ENCODE data around the gene MATN1. TPM values are rescaled to one million over a fixed set of nuclear protein-coding genes. Genes with fewer than 3 reads are reported as not detected.
"Not testable (repeated sequence)": the region's sequence is repeated elsewhere in the genome, so short reads cannot be mapped to it uniquely, and the experiment has no call there.

Gene MATN1
- total RNA-seq: 0.31 TPM

GRCh38 chr1:30723331-30723755, at the start of gene MATN1:
Gene MATN1, minus strand, starts transcription at chr1:30723585. Its CDS starts 34 bp downstream, at chr1:30723551.
- DNase-seq: no peak

- DNase-seq: no peak
Observed at GRCh38 chr1:30771005-30771404, 47.6 kb upstream of the MATN1 start.

DNA sequence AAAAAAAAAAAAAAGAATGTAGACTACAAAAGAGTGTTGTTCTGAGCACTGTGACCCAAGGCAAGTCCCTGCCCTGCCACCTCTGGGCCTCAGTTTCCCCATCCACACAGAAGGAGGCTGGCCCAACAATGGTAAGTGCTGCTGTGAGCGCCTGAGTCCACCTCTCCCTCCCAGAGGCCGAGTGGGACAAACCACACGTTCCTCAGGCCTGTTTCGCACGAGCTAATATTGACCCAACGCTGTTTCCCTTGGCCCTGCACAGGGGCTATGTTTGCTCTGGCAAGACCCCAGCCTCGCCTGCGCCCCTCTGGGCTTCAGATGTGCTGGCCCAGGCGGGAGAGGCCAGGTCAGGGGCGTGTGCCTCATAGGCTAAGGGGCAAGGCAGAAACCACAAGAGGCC, 46.8 kb upstream of the MATN1 start:
- DNase-seq: no peak

DNA sequence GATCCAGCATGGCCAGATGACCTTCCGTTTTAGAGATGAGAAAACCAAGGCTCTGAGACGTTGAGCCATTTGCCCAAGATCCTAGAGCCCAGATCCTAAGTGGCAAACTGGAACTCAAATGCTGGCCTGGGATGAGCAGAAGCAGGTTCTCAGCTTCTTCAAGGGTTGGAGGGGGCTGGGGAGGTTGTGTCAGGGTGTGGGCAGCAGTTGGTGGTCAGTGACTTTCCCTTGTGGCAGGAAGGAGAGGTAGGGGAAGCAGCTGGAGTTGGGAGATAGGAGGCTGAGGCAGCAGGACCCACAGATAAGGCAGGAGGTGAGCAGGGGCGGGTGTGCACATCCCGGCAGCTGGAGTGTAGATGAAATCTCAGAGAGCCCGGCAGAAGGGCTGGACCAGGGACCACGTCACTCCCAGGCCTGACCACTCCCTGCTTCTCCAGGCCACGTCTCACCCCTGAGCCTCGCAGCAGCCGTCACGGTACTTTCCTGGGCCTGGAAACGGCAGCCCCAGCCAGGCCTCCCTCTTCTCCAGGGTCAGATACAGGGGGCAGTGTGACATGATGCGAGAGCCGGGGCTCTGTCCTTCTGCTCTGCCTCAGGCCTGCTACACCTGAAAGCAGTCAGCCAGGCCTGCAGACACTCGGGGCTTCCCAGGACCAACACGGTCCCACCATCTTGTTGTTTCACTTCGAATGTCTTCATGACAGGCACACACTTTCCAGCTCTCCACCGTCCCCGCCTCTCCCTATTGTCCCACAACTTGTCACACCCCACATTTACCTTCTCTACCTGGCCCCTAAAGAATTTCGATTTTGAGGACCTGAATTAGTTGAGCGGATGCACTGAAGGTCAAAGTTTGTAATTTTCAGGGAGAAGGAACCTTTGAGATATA, 45.7 kb upstream of the MATN1 start:
- DNase-seq: no peak

GRCh38 chr1:30768159-30768829, 44.9 kb upstream of the MATN1 start:
- no peak for DNase-seq

GRCh38 chr1:30766948-30767347, 43.6 kb upstream of the MATN1 start:
- not testable (repeated sequence) for DNase-seq

- DNase-seq: no peak
Observed at GRCh38 chr1:30765556-30766434, 42.4 kb upstream of the MATN1 start.

- DNase-seq: no peak
Observed at GRCh38 chr1:30764939-30765555, 41.7 kb upstream of the MATN1 start.

DNA sequence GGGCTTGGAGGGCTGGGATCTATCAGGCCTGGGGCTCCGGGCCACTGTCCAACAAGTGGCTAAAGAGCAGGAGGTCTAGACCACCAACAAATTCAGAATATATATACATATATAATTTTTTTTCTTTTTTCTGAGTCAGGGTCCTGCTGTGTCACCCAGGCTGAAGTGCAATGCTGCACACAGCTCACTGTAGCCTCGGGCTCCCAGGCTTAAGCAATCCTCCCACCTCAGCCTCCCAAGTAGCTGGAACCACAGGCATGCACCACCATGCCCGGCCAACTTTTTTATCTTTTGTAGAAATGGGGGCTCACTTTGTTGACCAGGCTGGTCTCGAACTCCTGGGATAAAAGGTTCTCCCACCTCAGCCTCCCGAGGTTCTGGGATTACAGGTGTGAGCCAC, 41.0 kb upstream of the MATN1 start:
- no peak for DNase-seq

DNA sequence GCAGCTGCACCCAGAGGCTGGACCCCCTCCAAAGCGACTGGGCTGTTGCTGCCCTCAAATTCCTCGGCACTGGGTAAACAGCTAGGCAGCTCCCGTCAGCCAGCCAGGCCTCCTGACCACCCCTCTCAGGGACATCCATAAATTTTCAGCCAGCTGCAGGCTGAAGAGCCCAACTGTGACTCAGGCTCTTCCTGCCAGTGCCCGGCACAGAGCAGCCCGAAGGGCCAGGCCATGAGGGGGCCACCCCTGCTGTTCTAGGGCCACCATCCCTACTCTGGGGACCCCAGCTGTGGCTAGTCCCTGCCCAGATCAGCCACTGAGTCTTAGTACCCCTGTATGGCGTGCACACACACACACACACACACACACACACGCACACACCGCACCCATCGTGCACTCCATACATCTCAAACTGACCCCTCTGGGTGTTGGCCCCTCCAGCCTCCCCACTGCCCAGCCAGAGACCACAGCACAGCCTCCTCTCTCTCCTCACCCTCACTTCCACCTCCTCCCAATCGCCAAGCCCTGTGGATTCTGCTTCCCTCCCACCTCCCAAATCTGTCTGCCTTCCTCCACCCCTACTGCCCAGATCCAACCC, 40.4 kb upstream of the MATN1 start:
- peak; percentile 52 for DNase-seq

DNA sequence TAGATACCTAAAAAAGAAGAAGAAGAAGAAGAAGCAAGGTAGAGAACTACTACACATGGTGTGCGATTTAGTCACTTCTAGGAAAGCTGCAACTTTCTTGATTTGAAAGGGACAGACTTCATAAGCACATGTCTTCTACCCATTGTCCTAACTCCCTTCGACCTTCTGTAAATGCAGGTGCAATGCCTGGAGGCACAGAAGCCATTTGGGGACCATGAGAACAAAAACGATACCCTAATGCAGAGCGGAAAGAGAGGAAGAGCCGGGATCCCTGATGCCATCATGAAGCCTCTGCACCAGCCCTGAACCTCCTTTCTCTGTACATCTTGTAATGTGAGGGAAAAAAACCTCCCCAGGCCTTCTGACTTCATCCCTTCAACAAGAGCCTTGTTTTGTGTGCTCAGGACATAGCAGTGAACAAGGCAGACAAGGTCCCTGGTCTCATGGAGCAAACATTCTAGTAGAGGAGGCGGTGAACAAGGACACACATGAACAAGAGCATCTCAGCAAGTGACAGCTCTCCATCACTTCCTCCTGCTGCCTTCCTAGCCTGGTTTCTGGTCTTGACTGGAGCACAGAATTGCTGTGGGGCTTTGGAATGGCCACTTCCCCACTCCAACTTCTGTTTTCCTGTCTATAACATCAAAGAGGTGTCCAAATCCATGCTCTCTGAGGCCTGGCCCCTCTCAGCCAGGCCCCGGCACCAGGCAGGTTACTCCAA, 39.7 kb upstream of the MATN1 start:
- DNase-seq: no peak

DNA sequence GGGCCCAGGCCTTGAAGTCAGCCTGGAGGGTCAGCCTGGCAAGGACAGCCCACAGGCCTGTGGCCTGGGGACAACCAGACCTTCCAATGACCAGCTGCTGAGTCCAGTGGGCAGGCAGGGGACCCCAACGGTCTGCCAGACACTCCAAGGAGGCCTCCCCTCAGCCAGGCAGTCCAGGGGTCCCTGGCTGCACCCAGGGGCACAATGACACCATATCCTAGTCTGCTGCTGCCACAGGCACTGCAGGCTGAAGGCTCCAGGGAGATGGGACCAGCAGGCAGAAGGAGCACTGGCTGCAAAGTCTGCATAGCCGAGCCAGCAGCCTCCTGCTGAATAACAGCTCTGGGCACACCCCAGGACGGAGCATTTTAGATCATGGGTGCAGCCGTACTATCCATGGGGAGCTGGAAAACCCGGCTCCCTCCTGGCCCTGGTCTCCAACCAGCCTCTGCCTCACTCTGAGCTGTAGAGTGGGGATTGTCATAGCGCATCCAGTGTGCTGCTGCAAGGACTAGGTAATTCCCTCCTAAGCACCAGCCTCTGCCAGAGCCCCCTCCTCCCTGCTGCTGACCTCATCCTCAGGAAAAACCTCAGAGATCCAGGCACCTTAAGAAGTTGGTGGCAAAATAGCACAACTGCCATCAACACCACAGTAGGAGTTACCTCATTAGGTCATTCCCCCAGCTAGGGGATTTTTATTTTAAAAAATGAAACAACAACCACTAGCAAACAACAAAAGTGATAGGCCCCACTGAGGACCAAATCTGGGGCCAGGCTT, 39.0 kb upstream of the MATN1 start:
- no peak for DNase-seq

DNA sequence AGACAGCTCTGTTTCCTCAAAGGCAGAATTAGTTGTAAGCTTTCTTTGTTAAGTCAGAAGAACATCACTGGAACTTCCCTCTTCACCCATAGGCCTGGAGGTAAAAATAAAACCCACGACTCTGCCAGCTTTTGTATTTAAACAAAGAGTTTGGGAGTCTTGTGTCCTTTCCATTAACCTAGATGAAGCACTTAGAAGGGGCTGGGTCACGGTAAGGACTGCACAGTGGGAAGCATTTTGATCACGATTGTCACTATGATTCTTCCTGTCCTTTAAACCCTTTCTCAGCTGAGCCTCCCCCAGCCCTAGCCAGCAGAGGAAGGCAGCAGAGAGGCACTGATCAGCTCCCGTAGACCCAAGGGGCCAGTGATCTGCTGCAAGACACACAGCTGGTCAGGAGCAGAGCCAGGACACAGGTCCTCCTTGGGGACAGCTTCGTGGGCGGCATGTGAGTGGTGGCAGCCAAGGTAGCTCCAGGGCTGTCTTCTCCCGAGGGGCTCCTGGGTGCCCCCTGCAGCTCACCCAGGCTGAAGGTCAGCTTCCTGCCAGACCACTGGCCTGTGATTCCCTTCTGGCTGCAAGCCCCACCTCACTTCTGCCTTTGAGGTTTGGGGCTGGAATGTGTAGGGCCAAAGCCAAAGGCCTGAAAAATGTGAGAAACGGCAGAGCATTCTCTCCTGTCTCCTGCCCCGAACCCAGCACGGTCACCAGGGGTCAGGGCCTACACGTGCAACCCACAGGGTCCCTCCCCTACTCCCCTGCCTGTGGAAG, 38.2 kb upstream of the MATN1 start:
- no peak for DNase-seq

DNA sequence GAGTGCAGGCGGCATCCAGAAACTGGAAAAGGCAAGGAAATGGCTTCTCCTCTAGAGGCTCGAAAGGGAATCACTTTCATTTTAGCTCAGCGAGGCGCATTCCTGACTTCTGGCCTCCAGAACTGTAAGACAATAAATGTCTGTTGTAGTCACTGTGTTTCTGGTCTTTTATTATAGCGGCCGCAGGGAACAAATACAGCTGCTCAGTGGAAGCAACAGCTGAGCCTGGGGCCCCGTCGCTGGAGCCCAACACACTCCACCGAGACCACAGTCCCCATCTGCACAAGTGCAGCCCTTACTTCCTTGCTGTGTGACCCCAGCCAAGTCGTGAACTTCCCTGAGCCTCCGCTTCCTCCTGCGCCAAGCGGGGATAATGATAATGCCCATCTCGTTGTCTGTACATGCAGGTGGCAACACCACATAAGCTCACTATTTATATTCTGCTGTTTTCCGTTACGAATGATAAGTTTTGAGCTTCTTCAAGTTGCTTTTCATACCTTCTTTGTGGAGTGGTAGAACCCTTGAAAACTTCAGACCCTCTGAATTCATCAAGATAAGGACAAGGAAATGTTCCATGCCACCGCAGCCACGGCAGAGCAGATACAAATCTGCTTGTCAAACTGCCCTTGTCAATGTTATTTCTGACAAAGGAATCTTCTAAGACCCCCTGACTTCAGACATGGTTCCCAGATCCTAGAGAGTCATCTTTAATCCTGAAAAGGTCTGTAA, 37.4 kb upstream of the MATN1 start:
- DNase-seq: no peak

DNA sequence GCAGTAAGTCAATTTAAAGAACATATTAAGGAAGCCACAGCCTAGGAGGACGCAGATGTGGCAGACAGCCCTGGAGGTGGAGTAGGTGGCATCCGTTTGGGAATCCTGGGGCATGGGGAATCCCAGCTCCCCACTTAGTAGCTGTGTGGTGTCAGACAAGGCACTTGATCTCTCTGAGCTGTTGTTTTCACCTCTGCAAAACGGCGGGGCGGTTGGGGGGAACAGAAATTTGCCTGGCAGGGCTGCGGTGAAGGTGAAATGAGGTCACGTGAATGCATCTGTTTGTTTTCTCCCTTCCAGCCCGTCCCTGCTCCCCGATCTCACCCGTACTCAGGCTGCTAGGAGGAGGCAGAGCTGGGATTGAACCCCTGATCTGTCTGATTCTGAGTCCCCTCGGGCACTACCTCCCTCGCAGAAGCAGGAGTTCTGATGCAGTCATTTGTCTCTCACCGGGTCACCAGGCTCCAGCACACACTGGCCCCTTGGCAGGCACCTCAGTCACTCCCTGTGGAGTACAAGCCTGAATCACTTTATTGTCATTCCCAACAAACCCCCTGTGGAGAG, 36.4 kb upstream of the MATN1 start:
- no peak for DNase-seq

- DNase-seq: no peak
Observed at GRCh38 chr1:30758785-30759380, 35.5 kb upstream of the MATN1 start.

GRCh38 chr1:30758121-30758688, 34.8 kb upstream of the MATN1 start:
- no peak for DNase-seq
